Hematopoietic multipotent progenitor cell treated with erythropoietin and hydrocortisone succinate and interleukin-3 and kit ligand, for 17 days (in vitro differentiated cells): ENCODE results near the gene NEUROD6.

Experiments used
- DNase-seq: peaks from one replicate; pipeline ENCODE4 v3.0.0-alpha.2; 2015; ENCODE audit warnings: low spot score

NEUROD6 gene

DNA sequence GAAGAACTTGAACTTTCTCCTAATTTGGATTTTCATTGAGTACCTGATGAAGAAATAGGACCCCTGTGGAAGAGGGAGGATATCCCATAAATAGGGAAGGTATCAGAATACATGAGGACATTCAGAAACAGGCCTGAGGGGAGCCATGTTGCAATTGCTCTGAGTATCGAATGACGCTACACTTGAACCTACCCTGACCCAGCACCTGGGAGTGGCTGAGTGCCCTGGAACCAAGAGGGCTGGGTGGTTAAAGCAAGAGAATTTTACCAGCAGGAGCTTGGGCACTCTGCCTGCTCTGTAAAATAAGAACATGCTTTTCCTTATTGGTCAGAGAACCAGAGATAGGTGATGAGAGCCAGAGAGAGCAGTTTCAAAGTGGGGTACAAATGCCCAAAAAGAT lies 7.2 kb downstream of the NEUROD6 start:
- no peak for DNase-seq

DNA sequence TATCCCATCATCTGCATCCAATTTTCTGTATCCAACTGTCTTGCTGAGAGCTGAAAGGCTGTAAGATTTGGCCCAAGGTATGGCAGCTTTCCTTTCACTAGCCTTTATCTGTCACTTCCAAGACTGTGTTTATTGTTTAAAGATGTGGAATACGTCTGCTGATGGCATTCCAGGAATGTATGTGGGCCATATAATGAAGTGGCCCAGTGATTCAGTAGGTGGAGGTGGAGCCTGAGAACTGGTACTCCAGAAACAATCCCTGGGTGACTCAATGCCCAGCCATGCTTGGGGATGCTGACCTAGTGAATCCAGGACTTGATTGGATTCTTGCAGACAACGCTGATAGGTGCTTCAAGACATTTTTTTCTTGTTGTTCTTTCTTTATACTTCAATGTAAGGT lies 13.5 kb downstream of the NEUROD6 start:
- no peak for DNase-seq

DNA sequence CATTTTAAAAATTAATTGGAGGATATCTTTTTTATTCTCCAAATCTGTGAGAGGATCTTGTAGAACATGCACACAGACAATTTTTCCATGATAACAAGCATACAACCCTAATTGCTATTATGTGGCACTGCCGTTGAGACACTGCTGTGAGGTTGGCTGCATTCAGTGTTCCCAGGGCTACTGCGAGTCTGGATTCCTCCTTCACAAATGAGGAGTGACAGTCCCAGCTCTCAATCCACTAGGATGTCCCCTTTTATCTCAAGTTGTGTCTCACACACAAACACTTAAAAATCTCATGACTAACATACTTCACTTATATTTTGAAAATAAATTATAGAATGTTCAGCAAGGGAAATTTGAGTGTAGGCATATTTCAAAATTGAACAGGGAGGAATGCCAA lies 14.1 kb downstream of the NEUROD6 start:
- DNase-seq, result no peak

DNA sequence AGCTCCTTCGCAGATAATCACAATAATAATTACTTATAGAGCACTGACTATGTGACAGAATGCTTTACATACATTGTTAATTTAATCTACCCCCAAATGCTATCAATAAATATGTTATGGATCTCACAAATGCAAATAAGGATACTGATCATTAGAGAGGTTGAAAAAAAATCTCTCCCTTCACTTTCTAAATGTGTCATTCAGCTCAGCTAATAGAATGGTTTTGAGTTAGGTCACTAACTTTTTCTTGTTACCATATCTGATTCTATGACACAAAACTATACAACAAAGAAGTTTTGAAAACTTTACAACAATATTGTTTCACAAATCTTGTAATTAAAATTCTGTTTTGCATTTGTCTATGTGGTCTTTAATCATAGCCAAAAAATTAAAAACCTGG lies 17.4 kb downstream of the NEUROD6 start:
- no peak for DNase-seq

DNA sequence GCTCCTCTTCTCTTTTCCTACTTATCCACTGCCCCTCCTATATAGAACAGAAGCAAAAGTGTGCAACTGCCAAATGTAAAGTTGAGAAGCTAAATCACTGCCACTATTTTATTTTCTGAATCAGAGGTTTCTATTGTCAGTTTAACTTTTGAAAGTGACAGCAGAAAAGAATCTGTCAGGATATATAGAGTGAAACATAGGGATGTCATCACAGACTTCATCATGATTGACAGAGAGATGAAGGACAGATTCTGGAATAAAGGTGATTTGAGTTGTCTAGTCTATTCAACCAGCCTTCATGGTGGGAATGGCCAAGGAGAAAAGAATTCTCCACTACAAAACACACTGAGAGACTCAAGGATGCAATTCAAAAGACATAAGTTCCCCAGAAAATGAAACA lies 19.9 kb downstream of the NEUROD6 start:
- no peak for DNase-seq

DNA sequence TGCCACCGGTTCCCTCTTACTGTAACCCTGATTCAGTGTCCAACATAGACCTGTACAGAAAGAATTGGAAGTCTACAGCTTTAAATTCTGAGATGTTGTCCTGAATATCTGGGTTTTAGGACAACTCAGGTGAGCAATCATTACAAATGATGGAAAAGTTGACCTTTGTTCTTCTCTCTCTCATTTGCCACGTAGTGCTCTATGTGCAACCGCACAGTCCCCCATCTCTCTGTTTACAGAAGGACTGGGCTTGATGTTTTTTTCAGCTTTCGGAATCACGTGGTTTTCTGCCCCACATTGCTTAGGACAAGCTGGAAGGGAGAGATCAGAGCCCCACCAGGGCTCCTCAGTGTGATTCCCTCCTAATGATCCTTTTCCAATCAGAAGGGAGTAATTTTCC lies 22.2 kb downstream of the NEUROD6 start:
- no peak for DNase-seq

DNA sequence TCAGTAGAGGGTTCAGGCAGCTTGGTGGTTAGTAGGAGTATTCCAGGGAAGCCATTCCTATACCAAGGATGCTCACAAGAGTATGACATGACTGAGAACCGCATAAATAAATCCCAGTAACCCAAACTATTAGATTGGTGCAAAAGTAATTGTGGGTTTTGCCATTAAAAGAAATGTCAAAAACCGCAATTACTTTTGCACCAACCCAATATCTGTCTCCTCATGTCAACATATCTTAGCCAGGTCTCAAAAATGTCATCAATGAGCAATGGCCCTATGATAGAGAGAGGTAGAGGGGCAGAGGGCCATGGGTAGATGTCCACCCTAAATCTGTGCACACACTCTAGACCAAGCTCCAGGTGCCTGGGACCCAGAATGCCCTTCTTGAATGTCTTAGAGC lies 23.6 kb downstream of the NEUROD6 start:
- no peak for DNase-seq

DNA sequence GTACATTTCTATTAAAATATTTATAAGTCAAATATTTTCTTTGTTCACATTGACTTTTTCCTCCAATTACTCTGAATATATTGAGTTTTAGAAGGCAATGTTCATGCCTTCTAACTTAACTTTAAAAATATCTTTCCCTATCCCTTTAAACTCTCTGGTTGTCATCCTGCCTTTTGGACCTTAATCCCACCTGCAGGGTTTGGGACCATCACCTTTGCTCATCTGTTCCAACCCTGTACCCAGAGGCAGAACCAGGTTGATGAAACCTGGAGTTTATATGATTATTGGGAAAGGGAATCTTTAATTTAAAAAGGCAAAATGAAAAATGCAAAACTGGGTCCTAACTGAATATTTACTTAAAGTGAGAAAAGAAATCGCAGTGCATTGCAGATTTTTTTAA lies 24.8 kb downstream of the NEUROD6 start:
- no peak for DNase-seq

DNA sequence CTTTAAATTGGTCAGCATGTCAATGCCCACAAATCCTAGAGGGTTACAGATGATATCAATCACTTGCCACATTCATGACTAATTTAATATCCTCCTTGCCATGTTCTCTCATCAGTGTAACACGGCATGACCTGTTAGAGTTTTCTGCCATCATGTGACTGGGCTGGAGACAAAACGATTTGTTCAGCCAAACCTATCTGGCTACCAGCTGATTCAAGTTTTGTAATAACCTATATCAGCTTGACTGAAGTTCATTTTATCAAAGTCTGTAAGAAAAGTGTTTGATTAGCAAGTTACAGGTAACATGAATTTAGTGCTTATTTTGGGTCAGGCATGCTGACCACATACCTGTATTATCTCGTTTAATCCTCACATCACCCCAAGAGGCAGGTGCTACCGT lies 25.7 kb downstream of the NEUROD6 start:
- DNase-seq, result no peak

DNA sequence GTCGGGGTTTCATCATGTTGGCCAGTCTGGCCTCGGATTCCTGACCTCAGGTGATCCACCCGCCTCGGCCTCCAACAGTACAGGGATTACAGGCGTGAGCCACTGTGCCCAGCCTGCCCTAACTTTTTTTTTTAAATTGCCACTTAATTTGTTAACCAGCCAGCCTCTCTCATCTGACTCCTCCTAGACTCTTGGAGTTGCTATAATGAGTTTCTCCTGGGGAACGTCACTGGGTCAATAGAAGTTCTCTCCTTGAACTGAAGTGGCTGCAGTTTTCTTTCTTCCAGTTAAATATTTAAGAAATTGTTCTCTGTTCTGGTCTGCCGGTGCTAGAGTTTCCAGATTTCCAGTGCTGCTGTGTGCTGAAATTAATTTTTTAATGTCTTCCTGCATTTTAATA lies 27.6 kb downstream of the NEUROD6 start:
- DNase-seq, result no peak

DNA sequence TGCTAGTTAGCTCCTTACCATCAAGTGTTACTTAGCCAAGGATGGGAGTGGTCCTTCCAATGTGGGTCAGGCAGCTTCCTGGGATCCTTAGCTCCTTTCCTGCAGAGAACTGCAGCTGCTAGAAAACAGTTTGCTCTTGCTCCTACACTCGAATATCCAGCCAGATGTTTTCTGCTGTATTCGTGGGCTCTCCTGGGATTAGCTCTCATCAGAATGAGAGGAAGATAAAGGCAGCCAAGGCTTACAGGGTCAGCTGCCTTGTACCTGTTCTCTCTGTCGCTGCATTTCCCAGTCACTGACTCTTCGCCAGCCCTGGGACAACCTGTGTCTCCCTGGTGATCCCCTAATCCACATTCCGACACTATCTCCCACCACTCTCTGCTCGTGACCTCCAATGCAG lies 29.0 kb downstream of the NEUROD6 start:
- no peak for DNase-seq

DNA sequence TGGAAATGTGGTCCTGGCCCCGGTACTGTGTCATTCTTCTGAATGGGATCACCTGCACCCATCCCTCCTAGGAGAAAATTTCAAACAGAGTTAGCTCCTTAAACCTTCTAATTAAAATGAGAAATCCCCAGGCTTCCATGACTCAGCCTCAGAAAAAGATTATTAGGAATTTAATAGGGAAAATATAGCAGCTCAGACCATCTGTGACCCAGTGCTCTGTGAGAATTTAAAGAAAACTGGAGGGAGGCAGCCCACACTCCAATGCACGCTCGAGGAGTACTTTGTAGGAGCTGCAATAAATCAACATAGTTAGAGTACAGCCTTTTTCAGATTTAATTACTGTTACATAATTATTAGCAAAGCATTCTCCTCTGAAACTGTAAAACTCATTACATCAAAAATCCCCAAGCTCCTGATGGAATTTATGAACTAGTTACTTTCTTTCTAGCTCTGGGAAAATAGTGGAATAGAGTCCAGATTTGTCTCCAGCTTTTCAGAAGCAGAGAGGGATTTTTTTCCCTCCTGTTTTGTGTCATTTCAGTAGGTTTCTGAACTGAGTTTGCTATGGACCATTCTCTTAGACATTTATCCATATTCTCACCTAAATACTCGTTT lies 30.1 kb downstream of the NEUROD6 start:
- no peak for DNase-seq

DNA sequence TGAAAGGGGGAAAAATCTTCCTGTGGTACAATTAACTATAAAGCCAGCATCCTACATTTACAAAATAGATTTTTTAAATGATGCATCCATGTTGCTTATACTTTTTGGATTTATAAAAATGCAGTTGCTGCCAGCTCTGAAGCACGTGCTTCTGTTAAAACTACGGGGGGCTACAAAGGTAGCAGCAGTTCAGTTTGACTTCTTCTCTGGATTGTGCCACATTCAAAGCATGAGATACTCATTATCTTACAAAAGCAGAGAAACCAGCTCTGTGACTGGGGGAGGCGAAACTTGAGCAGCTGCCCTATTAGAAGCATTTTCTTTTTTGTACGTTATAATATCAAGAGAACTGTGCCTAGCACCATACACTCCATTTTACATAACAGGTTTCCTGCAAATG lies 31.1 kb downstream of the NEUROD6 start:
- DNase-seq, result no peak

DNA sequence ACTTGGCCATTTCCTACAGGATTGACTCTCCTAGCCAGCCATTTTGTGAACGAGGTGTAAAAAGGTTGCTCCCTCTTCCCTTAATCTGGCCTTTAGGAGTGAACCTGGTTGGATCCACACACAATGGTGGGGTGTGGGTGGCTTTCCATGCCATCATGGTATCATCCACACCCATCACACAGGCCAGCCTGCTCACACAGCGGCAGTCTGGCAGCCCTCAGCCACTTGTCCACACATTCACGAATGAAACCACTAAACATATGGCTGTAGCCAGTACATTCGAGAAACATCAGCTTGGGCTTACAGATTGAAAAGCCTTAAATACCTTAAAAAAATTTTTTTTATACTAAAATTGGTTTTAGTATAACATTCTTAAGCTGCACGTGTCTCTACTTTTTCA lies 31.9 kb downstream of the NEUROD6 start:
- DNase-seq, result no peak

DNA sequence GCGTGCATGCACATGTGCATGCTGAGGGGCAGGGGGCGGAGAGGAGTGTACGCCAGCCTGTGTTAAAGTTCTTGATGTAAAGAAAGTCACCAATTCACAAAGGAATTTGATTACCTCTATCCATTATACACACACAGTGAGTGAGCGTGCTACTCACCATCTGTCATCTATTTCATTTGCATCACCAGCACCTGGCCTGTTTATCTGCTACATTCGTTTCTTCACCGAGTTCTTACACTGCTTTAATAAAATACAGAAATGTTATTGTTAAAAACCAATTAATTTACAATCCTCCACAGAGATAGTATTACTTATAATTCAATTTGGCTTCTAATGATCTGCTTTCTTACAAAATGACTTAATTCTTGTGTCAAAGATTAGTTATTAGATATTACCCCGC lies 32.6 kb downstream of the NEUROD6 start:
- DNase-seq, result no peak

DNA sequence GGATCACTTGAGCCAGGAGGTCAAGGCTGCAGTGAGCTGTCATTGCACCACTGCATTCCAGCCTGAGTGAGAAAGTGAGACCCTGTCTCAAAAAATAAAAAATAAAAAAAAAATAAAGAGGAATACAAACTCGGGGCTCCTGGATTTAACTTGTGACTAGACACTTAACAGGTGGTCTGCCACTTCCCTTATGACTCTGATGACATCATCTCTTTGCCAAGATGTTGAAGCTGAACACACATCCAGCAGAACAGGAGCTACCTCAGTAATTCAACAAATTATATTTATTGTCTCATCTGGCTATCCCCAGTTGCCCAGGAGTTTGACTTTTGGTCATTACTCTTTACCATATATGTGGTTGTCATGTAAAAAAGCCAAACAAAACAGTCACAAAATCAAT lies 35.3 kb downstream of the NEUROD6 start:
- DNase-seq, result no peak

DNA sequence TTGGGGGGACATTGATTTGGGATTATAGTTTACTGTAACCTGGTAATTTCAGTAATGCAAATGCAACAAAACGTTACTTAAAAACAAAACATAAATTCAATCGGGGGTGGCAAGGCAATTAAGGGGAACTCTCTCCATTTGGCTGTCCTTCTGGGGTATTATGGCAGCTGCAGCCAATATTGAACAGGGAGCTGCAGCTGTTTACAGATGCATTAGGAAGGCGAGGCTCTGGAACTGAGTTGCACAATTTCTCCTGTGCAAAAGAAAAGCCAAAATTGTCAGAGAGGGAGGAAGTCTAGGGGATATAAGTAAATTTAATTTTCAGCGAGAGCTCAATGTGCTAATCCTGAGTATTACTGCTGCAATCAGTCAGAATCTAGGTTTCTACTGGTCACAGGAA lies 36.1 kb downstream of the NEUROD6 start:
- no peak for DNase-seq

DNA sequence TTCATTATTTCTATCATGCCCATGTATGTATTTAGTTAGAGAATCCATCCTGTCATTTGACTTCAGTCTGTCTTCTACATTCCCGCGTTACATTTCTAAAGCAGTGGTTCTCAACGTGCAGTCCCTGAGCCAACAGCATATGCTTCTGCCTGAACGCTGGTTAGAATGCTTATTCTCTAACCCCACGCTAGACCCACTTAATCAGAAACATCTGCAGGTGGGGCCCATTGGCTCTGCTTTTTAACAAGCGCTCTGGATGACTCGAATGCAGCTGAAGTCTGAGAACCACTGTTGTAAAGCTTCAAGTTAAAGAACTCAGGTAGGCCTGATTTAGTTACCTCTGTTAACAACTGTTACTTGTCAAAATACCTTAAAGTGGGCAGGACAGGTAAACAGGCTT lies 38.2 kb downstream of the NEUROD6 start:
- DNase-seq, result no peak

DNA sequence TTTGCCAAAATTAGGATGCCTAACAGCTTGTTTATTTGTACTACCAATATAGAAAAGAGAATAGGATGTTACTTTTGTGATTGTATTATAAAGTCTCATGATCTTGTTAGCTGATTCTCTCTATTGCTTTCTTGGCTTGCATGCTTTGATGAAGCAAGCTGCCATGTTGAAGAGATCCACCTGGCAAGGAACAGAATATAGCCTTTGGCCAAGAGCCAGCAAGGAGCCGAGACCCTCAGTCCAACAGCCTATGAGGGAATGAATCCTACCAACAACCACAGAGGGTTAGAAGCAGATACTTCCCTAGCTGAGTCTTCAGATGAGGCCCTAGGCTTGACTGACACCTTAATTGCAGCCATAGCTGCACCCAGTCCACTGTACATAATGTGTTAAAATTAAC lies 41.2 kb downstream of the NEUROD6 start:
- DNase-seq, result no peak

DNA sequence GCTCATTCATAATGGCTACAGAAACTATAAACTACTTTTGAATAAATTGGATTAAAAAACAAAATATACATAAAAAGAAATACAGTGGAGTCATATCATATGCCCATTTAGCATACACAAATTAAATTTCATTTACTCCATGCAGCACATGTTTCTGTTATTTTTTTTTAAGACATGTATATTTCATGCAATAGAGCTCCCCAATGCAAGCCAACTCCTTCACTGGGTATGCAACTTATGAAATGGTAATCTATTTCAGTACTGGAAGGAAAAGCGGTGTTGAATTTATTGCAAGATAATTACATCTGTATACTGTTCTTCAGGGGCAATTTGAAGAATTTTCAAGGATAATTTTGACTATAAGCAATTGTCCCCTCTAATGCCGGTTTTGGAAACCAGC lies 49.9 kb downstream of the NEUROD6 start:
- DNase-seq, result no peak
